Activated CD4-positive, alpha-beta T cell treated with anti-CD3 and anti-CD28 coated beads, Interleukin-2, amount 10 ng/mL, durations not matched to agents 24 days and 14 days (primary cell): Measurements from ENCODE around the gene NXNL1. TPM values are rescaled to one million over a fixed set of nuclear protein-coding genes. Genes with fewer than 3 reads are reported as not detected.

Experiments used
- DNase-seq: peaks from one replicate; pipeline ENCODE4 v3.0.0; 2022
- H3K27ac Mint-ChIP-seq: one replicate; pipeline ENCODE4 v1.8.0; 2022; ENCODE audit warnings: mild to moderate bottlenecking, mixed read lengths
- H3K27me3 Mint-ChIP-seq: one replicate; pipeline ENCODE4 v1.8.0; 2022; ENCODE audit warnings: mixed read lengths
- H3K36me3 Mint-ChIP-seq: one replicate; pipeline ENCODE4 v1.8.0; 2022; ENCODE audit warnings: low read depth, mild to moderate bottlenecking, mixed read lengths
- H3K4me1 Mint-ChIP-seq: one replicate; pipeline ENCODE4 v1.8.0; 2021; ENCODE audit warnings: mixed read lengths
- H3K4me3 Mint-ChIP-seq: one replicate; pipeline ENCODE4 v1.8.0; 2022; ENCODE audit warnings: mild to moderate bottlenecking, moderate library complexity, mixed read lengths
- H3K9me3 Mint-ChIP-seq: one replicate; pipeline ENCODE4 v1.8.0; 2021; ENCODE audit warnings: mixed read lengths
- intact Hi-C: fragments of 100-400 bp; cut with micrococcal nuclease; formaldehyde crosslinking; loops from one replicate; pipeline ENCODE4 v1.15.1; 2023
- total RNA-seq: library from RNA; stranded (reverse); gene quantifications from 2 replicates; pipeline ENCODE4 v1.2.3, GENCODE V29; 2022

NXNL1 gene
- total RNA-seq, 1 donor from 2014 or later, result not detected

- DNase-seq, result no peak
- Mint-ChIP-seq H3K27me3 (no peaks in the 10 kb centered on the region), H3K9me3 (no peaks in the 10 kb centered on the region), H3K36me3 (no peaks in the 10 kb centered on the region), H3K27ac (no peak overlapping the region), H3K4me1 (peaks cover 14% of the 10 kb centered on the region), H3K4me3 (no peak overlapping the region)
- intact Hi-C loops, result loop anchor here (5.0 to 10.0 kb wide), 2 partner anchors 79 to 362 kb away; partner anchors contain the start of gene RPL18A
Measured at GRCh38 chr19:17495639-17496296, 35.0 kb upstream of the NXNL1 start.

GRCh38 chr19:17491287-17491686 lies 30.6 kb upstream of the NXNL1 start:
- H3K36me3 Mint-ChIP-seq, result no peaks in the 10 kb centered on the region
- intact Hi-C loops, result loop anchor here (10.0 kb wide), 1 partner anchor 84 kb away; no protein-coding TSS in a partner anchor
- DNase-seq, result no peak
- H3K27me3 Mint-ChIP-seq, result no peaks in the 10 kb centered on the region
- H3K9me3 Mint-ChIP-seq, result no peaks in the 10 kb centered on the region
- H3K27ac Mint-ChIP-seq, result no peak overlapping the region
- peaks cover 20% of the 10 kb centered on the region for H3K4me1 Mint-ChIP-seq
- no peak overlapping the region for H3K4me3 Mint-ChIP-seq

- DNase-seq, result peak; percentile 71
- Mint-ChIP-seq H3K27me3 (no peaks in the 10 kb centered on the region), H3K4me1 (peaks cover 15% of the 10 kb centered on the region), H3K4me3 (no peak overlapping the region), H3K27ac (no peak overlapping the region), H3K9me3 (no peaks in the 10 kb centered on the region), H3K36me3 (no peaks in the 10 kb centered on the region)
- intact Hi-C loops, result loop anchor here (10.0 kb wide), 1 partner anchor 84 kb away; no protein-coding TSS in a partner anchor
Measured at GRCh38 chr19:17490411-17490810, 29.7 kb upstream of the NXNL1 start.

GRCh38 chr19:17489392-17490030 lies 28.8 kb upstream of the NXNL1 start:
- H3K27ac Mint-ChIP-seq, result no peak overlapping the region
- no peaks in the 10 kb centered on the region for H3K27me3 Mint-ChIP-seq
- no peak for DNase-seq
- H3K9me3 Mint-ChIP-seq, result no peaks in the 10 kb centered on the region
- H3K36me3 Mint-ChIP-seq, result no peaks in the 10 kb centered on the region
- H3K4me3 Mint-ChIP-seq, result no peak overlapping the region
- H3K4me1 Mint-ChIP-seq, result peaks cover 15% of the 10 kb centered on the region
- intact Hi-C loops, result loop anchor here (10.0 kb wide), 1 partner anchor 85 kb away; no protein-coding TSS in a partner anchor

- intact Hi-C loops, result no loop called here
- no peaks in the 10 kb centered on the region for H3K27me3 Mint-ChIP-seq
- no peaks in the 10 kb centered on the region for H3K9me3 Mint-ChIP-seq
- peaks cover 15% of the 10 kb centered on the region for H3K4me1 Mint-ChIP-seq
- H3K36me3 Mint-ChIP-seq, result no peaks in the 10 kb centered on the region
- no peak overlapping the region for H3K27ac Mint-ChIP-seq
- peak; percentile 83 for DNase-seq
- H3K4me3 Mint-ChIP-seq, result peak overlapping the region; percentile 28
Measured at GRCh38 chr19:17488593-17489391, 28.1 kb upstream of the NXNL1 start.

- Mint-ChIP-seq H3K4me3 (no peak overlapping the region), H3K9me3 (no peaks in the 10 kb centered on the region), H3K27me3 (no peaks in the 10 kb centered on the region), H3K4me1 (peaks cover 15% of the 10 kb centered on the region), H3K36me3 (no peaks in the 10 kb centered on the region), H3K27ac (no peak overlapping the region)
- DNase-seq, result no peak
- intact Hi-C loops, result no loop called here
Measured at GRCh38 chr19:17487284-17488121, 26.8 kb upstream of the NXNL1 start.

- intact Hi-C loops, result no loop called here
- no peak overlapping the region for H3K4me3 Mint-ChIP-seq
- no peak for DNase-seq
Measured at GRCh38 chr19:17486545-17487240, 26.0 kb upstream of the NXNL1 start.

GRCh38 chr19:17484520-17485185 lies 23.9 kb upstream of the NXNL1 start:
- Mint-ChIP-seq H3K36me3 (no peaks in the 10 kb centered on the region), H3K27ac (no peak overlapping the region), H3K4me3 (no peak overlapping the region), H3K9me3 (no peaks in the 10 kb centered on the region), H3K27me3 (no peaks in the 10 kb centered on the region), H3K4me1 (peaks cover 10% of the 10 kb centered on the region)
- intact Hi-C loops, result no loop called here
- DNase-seq, result no peak

More at GRCh38 chr19:17486545-17487240, 26.0 kb upstream of the NXNL1 start:
- H3K27ac Mint-ChIP-seq, result no peak overlapping the region
- peaks cover 15% of the 10 kb centered on the region for H3K4me1 Mint-ChIP-seq
- no peaks in the 10 kb centered on the region for H3K9me3 Mint-ChIP-seq
- H3K27me3 Mint-ChIP-seq, result no peaks in the 10 kb centered on the region
- no peaks in the 10 kb centered on the region for H3K36me3 Mint-ChIP-seq

GRCh38 chr19:17483605-17484002 lies 22.9 kb upstream of the NXNL1 start:
- Mint-ChIP-seq H3K4me1 (peaks cover 3% of the 10 kb centered on the region), H3K9me3 (no peaks in the 10 kb centered on the region), H3K36me3 (no peaks in the 10 kb centered on the region), H3K4me3 (no peak overlapping the region), H3K27me3 (no peaks in the 10 kb centered on the region), H3K27ac (no peak overlapping the region)
- DNase-seq, result no peak
- intact Hi-C loops, result no loop called here

GRCh38 chr19:17482877-17483604 lies 22.3 kb upstream of the NXNL1 start:
- Mint-ChIP-seq H3K4me1 (no peaks in the 10 kb centered on the region), H3K36me3 (no peaks in the 10 kb centered on the region), H3K4me3 (no peak overlapping the region), H3K9me3 (no peaks in the 10 kb centered on the region), H3K27ac (no peak overlapping the region), H3K27me3 (no peaks in the 10 kb centered on the region)
- DNase-seq, result no peak
- intact Hi-C loops, result no loop called here

- H3K27me3 Mint-ChIP-seq, result no peaks in the 10 kb centered on the region
- no peak for DNase-seq
- no peaks in the 10 kb centered on the region for H3K36me3 Mint-ChIP-seq
- intact Hi-C loops, result no loop called here
- no peak overlapping the region for H3K27ac Mint-ChIP-seq
- H3K9me3 Mint-ChIP-seq, result no peaks in the 10 kb centered on the region
- H3K4me3 Mint-ChIP-seq, result no peak overlapping the region
- no peaks in the 10 kb centered on the region for H3K4me1 Mint-ChIP-seq
Measured at GRCh38 chr19:17481986-17482385, 21.3 kb upstream of the NXNL1 start.

- intact Hi-C loops, result no loop called here
- Mint-ChIP-seq H3K27ac (no peak overlapping the region), H3K9me3 (no peaks in the 10 kb centered on the region), H3K27me3 (peaks cover 2% of the 10 kb centered on the region), H3K4me3 (no peak overlapping the region), H3K4me1 (no peaks in the 10 kb centered on the region), H3K36me3 (no peaks in the 10 kb centered on the region)
- DNase-seq, result no peak
Measured at GRCh38 chr19:17479325-17479791, 18.6 kb upstream of the NXNL1 start.
